Measurements from ENCODE around the gene EIF2S1. TPM values are rescaled to one million over a fixed set of nuclear protein-coding genes. Genes with fewer than 3 reads are reported as not detected.
"Not testable (repeated sequence)": the region's sequence is repeated elsewhere in the genome, so short reads cannot be mapped to it uniquely, and the experiment has no call there.

Gene EIF2S1
- total and polyA plus RNA-seq, 4 experiments from 2014 or later, result 62.0 to 185 (median 101) TPM

- peaks cover 2% of the 10 kb centered on the region for H3K4me1 ChIP-seq (ENCODE audit: insufficient read depth, low read length)
Measured at GRCh38 chr14:67396381-67396970, 36.3 kb downstream of the EIF2S1 start.

GRCh38 chr14:67397536-67397935 lies 37.4 kb downstream of the EIF2S1 start:
- Mint-ChIP-seq H3K4me1 (no peaks in the 10 kb centered on the region), H3K9me3 (no peaks in the 10 kb centered on the region), H3K36me3 (peaks cover 0 to 3% of the 10 kb centered on the region in 2 donors), H3K27ac (no peak overlapping the region), H3K4me3 (no peak overlapping the region), H3K27me3 (peaks cover 0 to 3% of the 10 kb centered on the region in 2 donors)
- ChIA-PET CTCF (ENCODE audit: partially characterized antibody) (no interaction called here), POLR2A (ENCODE audit: partially characterized antibody) (no interaction called here)
- no peak for DNase-seq
- intact Hi-C loops (cut with micrococcal nuclease), result no loop called here
- Histone ChIP-seq H3K4me3 (ENCODE audit: low read length in 2 of 2) (no peak overlapping the region), H3K4me1 (ENCODE audit: insufficient read depth, low read length) (no peaks in the 10 kb centered on the region), H3K27ac (ENCODE audit: low read depth, low read length) (no peak overlapping the region), H3K27me3 (ENCODE audit: insufficient read depth, low read length) (no peaks in the 10 kb centered on the region), H3K36me3 (ENCODE audit: insufficient read depth, low read length) (peaks cover 2% of the 10 kb centered on the region), H3K9me3 (ENCODE audit: control insufficient read depth in 1 of 2, low read length in 2 of 2) (no peaks in the 10 kb centered on the region)

More at GRCh38 chr14:67396381-67396970, 36.3 kb downstream of the EIF2S1 start:
- H3K27me3 ChIP-seq (ENCODE audit: insufficient read depth, low read length), result no peaks in the 10 kb centered on the region
- Mint-ChIP-seq H3K9me3 (no peaks in the 10 kb centered on the region), H3K27me3 (peaks cover 0 to 3% of the 10 kb centered on the region in 2 donors), H3K4me1 (peaks cover 0 to 4% (median under 1%) of the 10 kb centered on the region in 4 donors), H3K36me3 (peaks cover 0 to 1% of the 10 kb centered on the region in 2 donors), H3K27ac (no peak overlapping the region), H3K4me3 (no peak overlapping the region)
- no peaks in the 10 kb centered on the region for H3K9me3 ChIP-seq (ENCODE audit: control insufficient read depth in 1 of 2, low read length in 2 of 2)
- H3K27ac ChIP-seq (ENCODE audit: low read depth, low read length), result no peak overlapping the region
- no peak overlapping the region for H3K4me3 ChIP-seq (ENCODE audit: low read length in 2 of 2)
- intact Hi-C loops (cut with micrococcal nuclease), result no loop called here
- no peak for DNase-seq
- CTCF ChIA-PET (ENCODE audit: partially characterized antibody), result no interaction called here
- POLR2A ChIA-PET (ENCODE audit: partially characterized antibody), result no interaction called here
- H3K36me3 ChIP-seq (ENCODE audit: insufficient read depth, low read length), result peaks cover 2% of the 10 kb centered on the region

GRCh38 chr14:67400434-67400833 lies 40.3 kb downstream of the EIF2S1 start:
- Mint-ChIP-seq H3K27ac (no peak overlapping the region), H3K9me3 (peaks cover 0 to 2% (median 0%) of the 10 kb centered on the region in 8 donors), H3K4me1 (no peaks in the 10 kb centered on the region), H3K36me3 (peaks cover 0 to 3% of the 10 kb centered on the region in 2 donors), H3K4me3 (no peak overlapping the region), H3K27me3 (peaks cover 3% of the 10 kb centered on the region in 2 donors)
- intact Hi-C loops (cut with micrococcal nuclease), result no loop called here
- no peaks in the 10 kb centered on the region for H3K4me1 ChIP-seq (ENCODE audit: insufficient read depth, low read length)
- H3K27ac ChIP-seq (ENCODE audit: low read depth, low read length), result no peak overlapping the region
- H3K27me3 ChIP-seq (ENCODE audit: insufficient read depth, low read length), result no peaks in the 10 kb centered on the region
- DNase-seq, result no peak
- no peaks in the 10 kb centered on the region for H3K36me3 ChIP-seq (ENCODE audit: insufficient read depth, low read length)
- POLR2A ChIA-PET (ENCODE audit: partially characterized antibody), result no interaction called here
- H3K9me3 ChIP-seq (ENCODE audit: control insufficient read depth in 1 of 2, low read length in 2 of 2), result no peaks in the 10 kb centered on the region
- no peak overlapping the region for H3K4me3 ChIP-seq (ENCODE audit: low read length in 2 of 2)
- CTCF ChIA-PET (ENCODE audit: partially characterized antibody), result no interaction called here

GRCh38 chr14:67405771-67406170 lies 45.6 kb downstream of the EIF2S1 start:
- no peaks in the 10 kb centered on the region for H3K9me3 ChIP-seq (ENCODE audit: control insufficient read depth in 1 of 2, low read length in 2 of 2)
- no peak for DNase-seq
- H3K27me3 Mint-ChIP-seq, result peaks cover 0 to 3% of the 10 kb centered on the region in 2 donors
- no peak overlapping the region for H3K27ac ChIP-seq (ENCODE audit: low read depth, low read length)
- H3K4me1 ChIP-seq (ENCODE audit: insufficient read depth, low read length), result no peaks in the 10 kb centered on the region
- no peaks in the 10 kb centered on the region for H3K4me1 Mint-ChIP-seq
- ChIA-PET POLR2A (ENCODE audit: partially characterized antibody) (no interaction called here), CTCF (ENCODE audit: partially characterized antibody) (no interaction called here)
- peaks cover 0 to 3% of the 10 kb centered on the region in 2 donors for H3K36me3 Mint-ChIP-seq
- H3K27ac Mint-ChIP-seq, result no peak overlapping the region
- H3K9me3 Mint-ChIP-seq, result peaks cover 0 to 2% (median 0%) of the 10 kb centered on the region in 8 donors
- no peaks in the 10 kb centered on the region for H3K36me3 ChIP-seq (ENCODE audit: insufficient read depth, low read length)
- no peak overlapping the region for H3K4me3 Mint-ChIP-seq
- H3K4me3 ChIP-seq (ENCODE audit: low read length in 2 of 2), result no peak overlapping the region
- intact Hi-C loops (cut with micrococcal nuclease), result no loop called here
- H3K27me3 ChIP-seq (ENCODE audit: insufficient read depth, low read length), result no peaks in the 10 kb centered on the region

GRCh38 chr14:67408122-67408801 lies 48.1 kb downstream of the EIF2S1 start:
- H3K4me1 ChIP-seq (ENCODE audit: insufficient read depth, low read length); H3K9me3 ChIP-seq (ENCODE audit: control insufficient read depth in 1 of 2, low read length in 2 of 2); DNase-seq; H3K36me3 Mint-ChIP-seq; H3K9me3 Mint-ChIP-seq; H3K27me3 ChIP-seq (ENCODE audit: insufficient read depth, low read length); H3K27ac ChIP-seq (ENCODE audit: low read depth, low read length); intact Hi-C loops (cut with micrococcal nuclease); H3K4me3 Mint-ChIP-seq; POLR2A ChIA-PET (ENCODE audit: partially characterized antibody); H3K36me3 ChIP-seq (ENCODE audit: insufficient read depth, low read length); H3K4me3 ChIP-seq (ENCODE audit: low read length in 2 of 2); H3K27me3 Mint-ChIP-seq: not testable (repeated sequence)
- Mint-ChIP-seq H3K27ac (peak overlapping the region in 1 of 7 donors; percentile 73), H3K4me1 (peaks cover 2 to 12% (median 5%) of the 10 kb centered on the region in 4 donors)
- CTCF ChIA-PET (ENCODE audit: partially characterized antibody), result interaction anchor here (1.7 kb wide), 1 partner anchor 10 kb away, joined by 6 read pairs; no protein-coding TSS in a partner anchor

- Mint-ChIP-seq H3K27me3 (no peaks in the 10 kb centered on the region), H3K4me3 (no peak overlapping the region), H3K9me3 (no peaks in the 10 kb centered on the region), H3K27ac (peak overlapping the region in 2 of 7 donors; percentile 12 to 57), H3K4me1 (peaks cover 2 to 12% (median 5%) of the 10 kb centered on the region in 4 donors), H3K36me3 (no peaks in the 10 kb centered on the region)
- Histone ChIP-seq H3K4me1 (ENCODE audit: insufficient read depth, low read length) (no peaks in the 10 kb centered on the region), H3K27ac (ENCODE audit: low read depth, low read length) (no peak overlapping the region), H3K36me3 (ENCODE audit: insufficient read depth, low read length) (no peaks in the 10 kb centered on the region), H3K4me3 (ENCODE audit: low read length in 2 of 2) (no peak overlapping the region), H3K27me3 (ENCODE audit: insufficient read depth, low read length) (no peaks in the 10 kb centered on the region), H3K9me3 (ENCODE audit: control insufficient read depth in 1 of 2, low read length in 2 of 2) (no peaks in the 10 kb centered on the region)
- POLR2A ChIA-PET (ENCODE audit: partially characterized antibody), result interaction anchor here (0.6 kb wide), 1 partner anchor 1051 kb away, joined by 3 read pairs; no protein-coding TSS in a partner anchor
- CTCF ChIA-PET (ENCODE audit: partially characterized antibody), result interaction anchor here (1.2 to 1.7 kb wide), 4 partner anchors 9 to 295 kb away, joined by 3 to 6 read pairs (median 5); no protein-coding TSS in a partner anchor
- intact Hi-C loops (cut with micrococcal nuclease), result no loop called here
- no peak for DNase-seq
Measured at GRCh38 chr14:67409461-67409860, 49.3 kb downstream of the EIF2S1 start.

GRCh38 chr14:67410313-67410712 lies 50.2 kb downstream of the EIF2S1 start:
- ChIA-PET POLR2A (ENCODE audit: partially characterized antibody) (interaction anchor here (2.7 kb wide), 1 partner anchor 50 kb away, joined by 12 read pairs; the partner anchor contains the start of genes ATP6V1D and EIF2S1), CTCF (ENCODE audit: partially characterized antibody) (interaction anchor here (0.7 to 1.7 kb wide), 5 partner anchors 8 to 294 kb away, joined by 3 to 6 read pairs (median 4); no protein-coding TSS in a partner anchor)

More at GRCh38 chr14:67410313-67410712, 50.2 kb downstream of the EIF2S1 start:
- Mint-ChIP-seq H3K27me3 (no peaks in the 10 kb centered on the region), H3K36me3 (no peaks in the 10 kb centered on the region), H3K27ac (peak overlapping the region in 1 of 7 donors; percentile 16), H3K4me3 (no peak overlapping the region), H3K9me3 (no peaks in the 10 kb centered on the region), H3K4me1 (peaks cover 2 to 12% (median 5%) of the 10 kb centered on the region in 4 donors)
- Histone ChIP-seq H3K4me3 (ENCODE audit: low read length in 2 of 2) (no peak overlapping the region), H3K4me1 (ENCODE audit: insufficient read depth, low read length) (no peaks in the 10 kb centered on the region), H3K9me3 (ENCODE audit: control insufficient read depth in 1 of 2, low read length in 2 of 2) (no peaks in the 10 kb centered on the region), H3K36me3 (ENCODE audit: insufficient read depth, low read length) (no peaks in the 10 kb centered on the region), H3K27me3 (ENCODE audit: insufficient read depth, low read length) (no peaks in the 10 kb centered on the region), H3K27ac (ENCODE audit: low read depth, low read length) (no peak overlapping the region)
- DNase-seq, result no peak
- intact Hi-C loops (cut with micrococcal nuclease), result no loop called here
